ENCODE measurements around the gene OSBPL5. TPM values are rescaled to one million over a fixed set of nuclear protein-coding genes. Genes with fewer than 3 reads are reported as not detected.

Gene OSBPL5
- total RNA-seq, 1 experiment from 2014 or later, result 16.1 TPM

GRCh38 chr11:3046190-3046589, 118.9 kb downstream of the OSBPL5 start:
- H3T11ph ChIP-seq (ENCODE audit: low read length), result no peak overlapping the region
- no peak overlapping the region for H2BK12ac ChIP-seq (ENCODE audit: insufficient read length, low read depth, low read length)
- no peak overlapping the region for H3K14ac ChIP-seq (ENCODE audit: insufficient read depth, low read length)
- Mint-ChIP-seq H3K4me3 (no peak overlapping the region), H3K27ac (peak overlapping the region; percentile 32 to 44 (median 40); a peak in 1 of 7 replicates), H3K36me3 (ENCODE audit: insufficient read depth in 1 of 3, low read depth in 3 of 3) (peaks cover 13 to 51% (median 47%) of the 10 kb centered on the region in 3 experiments), H3K4me1 (peaks cover 20 to 24% of the 10 kb centered on the region in 2 experiments), H3K9me3 (no peaks in the 10 kb centered on the region), H3K27me3 (ENCODE audit: low read depth) (no peaks in the 10 kb centered on the region)
- H4K5ac ChIP-seq (ENCODE audit: insufficient read length, low read depth, low read length), result no peak overlapping the region
- no peaks in the 10 kb centered on the region for H3K27me3 ChIP-seq (ENCODE audit: insufficient read depth, low read length)
- H3K4me1 ChIP-seq (ENCODE audit: insufficient read depth, low read length), result no peaks in the 10 kb centered on the region
- no peak overlapping the region for H2BK15ac ChIP-seq (ENCODE audit: low read depth, low read length)
- no peak overlapping the region for H3K4me2 ChIP-seq (ENCODE audit: insufficient read depth, insufficient read length, low read length)
- H3K9me3 ChIP-seq (ENCODE audit: control insufficient read depth, low read depth, low read length), result no peaks in the 10 kb centered on the region
- no peak overlapping the region for H2BK5ac ChIP-seq (ENCODE audit: insufficient read length, low read length)
- no peak overlapping the region for H3K56ac ChIP-seq (ENCODE audit: insufficient read length, low read depth, low read length)
- H3K79me1 ChIP-seq (ENCODE audit: insufficient read depth, low read depth, low read length, poor library complexity, severe bottlenecking), result peaks cover 5% of the 10 kb centered on the region
- no peak overlapping the region for H2BK20ac ChIP-seq (ENCODE audit: low read depth, low read length, poor library complexity, severe bottlenecking)
- H2BK120ac ChIP-seq (ENCODE audit: low read depth, low read length, poor library complexity, severe bottlenecking), result no peak overlapping the region
- WGBS (ENCODE audit: extremely low coverage, insufficient read length, low lambda C conversion rate), result no CpG with 5 or more reads among the region's 12 CpGs
- peak; percentile 50 for DNase-seq
- H3K23ac ChIP-seq (ENCODE audit: insufficient read length, low read depth, low read length), result no peak overlapping the region
- no peak overlapping the region for H3K18ac ChIP-seq (ENCODE audit: insufficient read length, low read depth, low read length)
- no peak overlapping the region for H4K91ac ChIP-seq (ENCODE audit: insufficient read length, low read depth, low read length)
- H2AFZ ChIP-seq (ENCODE audit: low read length), result no peak overlapping the region
- H2AK5ac ChIP-seq (ENCODE audit: insufficient read length, low read length), result no peak overlapping the region
- TF ChIP-seq, protein P1, sequence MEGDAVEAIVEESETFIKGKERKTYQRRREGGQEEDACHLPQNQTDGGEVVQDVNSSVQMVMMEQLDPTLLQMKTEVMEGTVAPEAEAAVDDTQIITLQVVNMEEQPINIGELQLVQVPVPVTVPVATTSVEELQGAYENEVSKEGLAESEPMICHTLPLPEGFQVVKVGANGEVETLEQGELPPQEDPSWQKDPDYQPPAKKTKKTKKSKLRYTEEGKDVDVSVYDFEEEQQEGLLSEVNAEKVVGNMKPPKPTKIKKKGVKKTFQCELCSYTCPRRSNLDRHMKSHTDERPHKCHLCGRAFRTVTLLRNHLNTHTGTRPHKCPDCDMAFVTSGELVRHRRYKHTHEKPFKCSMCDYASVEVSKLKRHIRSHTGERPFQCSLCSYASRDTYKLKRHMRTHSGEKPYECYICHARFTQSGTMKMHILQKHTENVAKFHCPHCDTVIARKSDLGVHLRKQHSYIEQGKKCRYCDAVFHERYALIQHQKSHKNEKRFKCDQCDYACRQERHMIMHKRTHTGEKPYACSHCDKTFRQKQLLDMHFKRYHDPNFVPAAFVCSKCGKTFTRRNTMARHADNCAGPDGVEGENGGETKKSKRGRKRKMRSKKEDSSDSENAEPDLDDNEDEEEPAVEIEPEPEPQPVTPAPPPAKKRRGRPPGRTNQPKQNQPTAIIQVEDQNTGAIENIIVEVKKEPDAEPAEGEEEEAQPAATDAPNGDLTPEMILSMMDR (conservative IDR thresholded peaks at IDR 0.05), result peak; percentile 52
- no peak overlapping the region for H4K8ac ChIP-seq (replicated peaks; ENCODE audit: insufficient read length, low read depth, low read length)
- no peaks in the 10 kb centered on the region for H3K23me2 ChIP-seq (ENCODE audit: insufficient read length, low read depth, low read length, poor library complexity, severe bottlenecking)
- no peak overlapping the region for H3K4ac ChIP-seq (ENCODE audit: low read depth, low read length)
- H3K9ac ChIP-seq (ENCODE audit: extremely low read depth, insufficient read length, low read length), result no peak overlapping the region
- no peak overlapping the region for H3K27ac ChIP-seq (ENCODE audit: insufficient read length, low read depth, low read length)
- peaks cover 8% of the 10 kb centered on the region; the same call in 1 of the 2 replicates for H3K79me2 ChIP-seq (ENCODE audit: insufficient read depth, low read length)
- no peaks in the 10 kb centered on the region for H4K20me1 ChIP-seq (ENCODE audit: control insufficient read depth, insufficient read depth, insufficient read length)
